Spinal cord (tissue), 10 donors: Measurements from ENCODE around the gene CUEDC2. TPM values are rescaled to one million over a fixed set of nuclear protein-coding genes. Genes with fewer than 3 reads are reported as not detected.

Experiments used
- DNase-seq, 6 donors: peaks; one replicate each; pipeline versions ENCODE4 v3.0.0 to v3.0.0-alpha.2; 2013 to 2015; ENCODE audit warnings: low spot score in 6 of 6, low read depth in 4 of 6
- H3K27ac ChIP-seq: one replicate; pipeline ENCODE4 v1.5.1; 2013; ENCODE audit warnings: low read depth, low read length, control low read depth
- H3K27me3 ChIP-seq: one replicate; pipeline ENCODE4 v1.6.1; 2013; ENCODE audit warnings: low read length; ENCODE audit not compliant: control insufficient read depth, insufficient read depth
- H3K36me3 ChIP-seq: one replicate; pipeline ENCODE4 v1.6.1; 2013; ENCODE audit warnings: low read length; ENCODE audit not compliant: control insufficient read depth, insufficient read depth
- H3K4me1 ChIP-seq: one replicate; pipeline ENCODE4 v1.6.1; 2013; ENCODE audit warnings: low read length; ENCODE audit not compliant: control insufficient read depth, insufficient read depth
- H3K4me3 ChIP-seq: one replicate; pipeline ENCODE4 v1.5.1; 2013; ENCODE audit warnings: low read depth, low read length, control low read depth
- H3K9me3 ChIP-seq: one replicate; pipeline ENCODE4 v1.6.1; 2013; ENCODE audit warnings: low read length; ENCODE audit not compliant: control insufficient read depth, insufficient read depth
- WGBS: methylation state at CpG from one replicate; pipeline ENCODE4 v1.1.5; 2013; ENCODE audit warnings: missing lambda C conversion rate; ENCODE audit not compliant: insufficient coverage; 5-methylcytosine and 5-hydroxymethylcytosine counted together
- polyA plus RNA-seq, 2 donors: library from polyadenylated mRNA; unstranded; fragments of 120-200 nt; gene quantifications; one replicate each; pipeline ENCODE4 v1.2.1, GENCODE V29; 2013; ENCODE audit not compliant: insufficient read length in 2 of 2
- total RNA-seq, 2 donors: library from RNA; depleted of rRNA in 1 of 2; stranded (reverse); fragments of 120-200 nt in 1 of 2; fragments of >200 nt in 1 of 2; gene quantifications; one replicate each; pipeline versions ENCODE4 v1.2.3 to v1.2.4, GENCODE V29; 2013 to 2014
- donor health status: healthy.

Gene CUEDC2
- total and polyA plus RNA-seq, 4 donors, result 87.2 to 168 (median 137) TPM

GRCh38 chr10:102394801-102395399 is 37.5 kb downstream of the CUEDC2 start:
- peaks cover 5% of the 10 kb centered on the region for H3K27me3 ChIP-seq
- H3K36me3 ChIP-seq, result peaks cover 17% of the 10 kb centered on the region
- H3K9me3 ChIP-seq, result no peaks in the 10 kb centered on the region
- peak overlapping the region; percentile 95 for H3K27ac ChIP-seq
- peak overlapping the region; percentile 86 for H3K4me3 ChIP-seq
- H3K4me1 ChIP-seq, result peaks cover 48% of the 10 kb centered on the region
- WGBS, result 1% methylated on average over 21 of the region's 35 CpGs
- DNase-seq, result peak in 2 of 6 donors; percentile 39 to 50

- DNase-seq, result peak in 4 of 6 donors; percentile 65 to 93 (median 80)
- Histone ChIP-seq H3K36me3 (peaks cover 14% of the 10 kb centered on the region), H3K27ac (peak overlapping the region; percentile 95), H3K4me3 (peak overlapping the region; percentile 86), H3K4me1 (peaks cover 43% of the 10 kb centered on the region), H3K9me3 (no peaks in the 10 kb centered on the region), H3K27me3 (peaks cover 5% of the 10 kb centered on the region)
- under 1% methylated on average over 71 of the region's 71 CpGs for WGBS
These were observed 38.1 kb downstream of the CUEDC2 start for GRCh38 chr10:102394079-102394800.

- Histone ChIP-seq H3K27ac (peak overlapping the region; percentile 95), H3K4me3 (peak overlapping the region; percentile 86), H3K36me3 (peaks cover 11% of the 10 kb centered on the region), H3K4me1 (peaks cover 36% of the 10 kb centered on the region), H3K9me3 (no peaks in the 10 kb centered on the region), H3K27me3 (peaks cover 5% of the 10 kb centered on the region)
- no peak for DNase-seq
- WGBS, result 11% methylated on average over 18 of the region's 30 CpGs
These were observed 38.8 kb downstream of the CUEDC2 start for GRCh38 chr10:102393411-102394078.

GRCh38 chr10:102392306-102392705 is 40.1 kb downstream of the CUEDC2 start:
- 86% methylated on average over 3 of the region's 5 CpGs for WGBS
- no peak for DNase-seq

GRCh38 chr10:102389894-102390293 is 42.5 kb downstream of the CUEDC2 start:
- no peak for DNase-seq
- H3K27ac ChIP-seq, result no peak overlapping the region
- peaks cover 2% of the 10 kb centered on the region for H3K27me3 ChIP-seq
- no peaks in the 10 kb centered on the region for H3K9me3 ChIP-seq
- no peaks in the 10 kb centered on the region for H3K36me3 ChIP-seq
- 100% methylated on average over 1 of the region's 3 CpGs for WGBS
- no peak overlapping the region for H3K4me3 ChIP-seq
- H3K4me1 ChIP-seq, result peaks cover 21% of the 10 kb centered on the region

More at GRCh38 chr10:102392306-102392705, 40.1 kb downstream of the CUEDC2 start:
- H3K27me3 ChIP-seq, result peaks cover 5% of the 10 kb centered on the region
- H3K9me3 ChIP-seq, result no peaks in the 10 kb centered on the region
- H3K4me3 ChIP-seq, result no peak overlapping the region
- no peak overlapping the region for H3K27ac ChIP-seq
- peaks cover 35% of the 10 kb centered on the region for H3K4me1 ChIP-seq
- H3K36me3 ChIP-seq, result peaks cover 4% of the 10 kb centered on the region

- no peak for DNase-seq
- peaks cover 32% of the 10 kb centered on the region for H3K36me3 ChIP-seq
- H3K4me3 ChIP-seq, result no peak overlapping the region
- H3K27me3 ChIP-seq, result no peaks in the 10 kb centered on the region
- H3K27ac ChIP-seq, result no peak overlapping the region
- WGBS, result 64% methylated on average over 2 of the region's 4 CpGs
- peaks cover 8% of the 10 kb centered on the region for H3K4me1 ChIP-seq
- H3K9me3 ChIP-seq, result no peaks in the 10 kb centered on the region
These were observed 47.6 kb downstream of the CUEDC2 start for GRCh38 chr10:102384606-102385429.

GRCh38 chr10:102384053-102384452 is 48.3 kb downstream of the CUEDC2 start:
- peaks cover 8% of the 10 kb centered on the region for H3K4me1 ChIP-seq
- H3K27ac ChIP-seq, result no peak overlapping the region
- H3K27me3 ChIP-seq, result no peaks in the 10 kb centered on the region
- H3K9me3 ChIP-seq, result no peaks in the 10 kb centered on the region
- 62% methylated on average over 4 of the region's 6 CpGs for WGBS
- no peak overlapping the region for H3K4me3 ChIP-seq
- H3K36me3 ChIP-seq, result peaks cover 40% of the 10 kb centered on the region
- DNase-seq, result no peak

GRCh38 chr10:102382871-102383270 is 49.5 kb downstream of the CUEDC2 start:
- Histone ChIP-seq H3K4me3 (no peak overlapping the region), H3K36me3 (peaks cover 50% of the 10 kb centered on the region), H3K27ac (no peak overlapping the region), H3K9me3 (no peaks in the 10 kb centered on the region), H3K4me1 (peaks cover 8% of the 10 kb centered on the region), H3K27me3 (no peaks in the 10 kb centered on the region)
- DNase-seq, result no peak
- 88% methylated on average over 4 of the region's 8 CpGs for WGBS

GRCh38 chr10:102381983-102382382 is 50.4 kb downstream of the CUEDC2 start:
- DNase-seq, result no peak
- peaks cover 53% of the 10 kb centered on the region for H3K36me3 ChIP-seq
- peaks cover 8% of the 10 kb centered on the region for H3K4me1 ChIP-seq
- H3K9me3 ChIP-seq, result no peaks in the 10 kb centered on the region
- H3K27me3 ChIP-seq, result no peaks in the 10 kb centered on the region
- no peak overlapping the region for H3K27ac ChIP-seq
- H3K4me3 ChIP-seq, result no peak overlapping the region
- 95% methylated on average over 7 of the region's 9 CpGs for WGBS
